ENCODE measurements around the gene ANKRD28.
"Not testable (repeated sequence)": the region's sequence is repeated elsewhere in the genome, so short reads cannot be mapped to it uniquely, and the experiment has no call there.

Gene ANKRD28

DNA sequence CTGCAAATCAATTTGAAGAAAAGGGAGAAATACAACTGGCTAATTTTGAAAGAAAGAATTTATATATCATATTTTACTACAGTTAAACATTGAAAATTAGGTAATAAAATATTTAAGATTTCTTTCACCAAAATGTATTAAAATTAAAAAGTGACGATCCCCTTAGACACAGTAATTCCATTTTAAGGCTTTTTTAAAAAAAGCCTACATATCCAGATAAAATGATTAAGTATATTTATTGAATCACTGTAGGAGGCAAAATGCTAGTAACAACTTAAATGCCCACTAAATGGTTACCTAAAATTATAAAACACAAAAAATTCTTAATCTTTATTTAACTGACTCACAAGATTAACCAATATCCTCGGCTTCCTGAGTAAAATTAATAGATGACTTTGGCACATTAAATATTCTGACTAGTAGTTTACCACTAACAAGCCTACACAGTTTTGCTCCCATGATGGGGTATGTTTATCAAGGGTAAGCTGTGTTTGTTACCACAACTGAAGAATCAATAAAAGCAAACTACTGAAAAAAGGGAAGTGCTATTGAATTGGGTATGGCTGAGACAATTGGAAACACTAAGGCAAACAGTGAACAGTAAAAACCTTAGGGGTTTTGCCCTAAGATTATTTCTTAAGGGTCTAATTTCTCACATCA, 28.4 kb downstream of the ANKRD28 start:
- DNase-seq (ENCODE audit: low read depth): no peak

DNA sequence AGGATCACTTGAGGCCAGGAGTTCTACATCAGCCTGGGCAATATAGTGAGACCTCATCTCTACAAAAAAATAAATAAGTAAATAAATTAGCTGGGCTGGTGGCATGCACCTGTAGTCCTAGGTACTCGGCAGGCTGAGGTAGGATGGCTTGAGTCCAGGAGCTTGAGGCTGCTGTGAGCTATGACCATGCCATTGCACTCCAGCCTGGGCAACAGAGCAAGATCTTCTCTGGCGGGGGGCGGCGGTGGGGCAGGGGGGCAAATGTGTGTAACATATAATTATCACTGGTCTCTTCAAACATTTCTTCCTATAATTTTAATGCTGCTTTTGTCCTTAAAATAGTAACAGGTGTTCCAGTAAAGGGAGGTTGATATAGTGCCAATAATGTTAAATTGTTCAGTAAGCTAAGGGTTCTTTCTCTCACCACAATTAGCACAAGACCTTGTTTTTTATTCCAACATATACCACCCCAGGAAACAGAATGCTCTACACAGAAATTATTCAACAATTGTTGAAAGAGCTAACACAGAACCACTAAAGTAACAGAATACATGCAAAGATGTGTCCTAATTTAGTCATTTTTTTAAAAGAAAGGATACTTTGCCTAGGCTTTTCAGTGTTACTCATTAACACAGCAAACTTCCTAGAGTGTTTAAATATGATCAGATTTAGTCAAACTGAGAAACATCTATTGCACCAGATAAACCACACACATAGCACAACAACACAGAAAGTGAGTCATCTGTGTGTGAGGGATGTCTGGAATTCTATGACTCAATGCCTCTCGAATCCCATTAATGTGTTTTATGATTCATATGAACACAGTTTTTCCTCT, 29.1 kb downstream of the ANKRD28 start:
- DNase-seq (ENCODE audit: low read depth): no peak

DNA sequence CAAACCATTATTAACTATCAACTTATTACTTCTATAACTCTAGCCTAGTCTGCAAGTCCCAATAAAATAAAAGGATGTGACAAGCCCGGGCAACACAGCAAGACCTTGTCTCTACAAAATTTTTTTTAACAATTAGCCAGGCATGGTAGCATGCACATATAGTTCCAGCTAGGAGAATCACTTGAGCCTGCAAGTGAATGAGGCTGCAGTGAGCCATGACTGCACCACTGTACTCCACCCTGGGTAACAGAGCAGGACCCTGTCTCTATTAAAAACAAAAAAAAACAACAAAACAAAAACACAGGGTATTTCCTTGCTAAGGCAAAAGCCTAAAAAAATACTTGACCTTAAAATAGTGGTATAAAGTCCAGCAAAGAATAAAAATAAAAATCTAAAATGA, 31.4 kb downstream of the ANKRD28 start:
- no peak for DNase-seq (ENCODE audit: low read depth)

DNA sequence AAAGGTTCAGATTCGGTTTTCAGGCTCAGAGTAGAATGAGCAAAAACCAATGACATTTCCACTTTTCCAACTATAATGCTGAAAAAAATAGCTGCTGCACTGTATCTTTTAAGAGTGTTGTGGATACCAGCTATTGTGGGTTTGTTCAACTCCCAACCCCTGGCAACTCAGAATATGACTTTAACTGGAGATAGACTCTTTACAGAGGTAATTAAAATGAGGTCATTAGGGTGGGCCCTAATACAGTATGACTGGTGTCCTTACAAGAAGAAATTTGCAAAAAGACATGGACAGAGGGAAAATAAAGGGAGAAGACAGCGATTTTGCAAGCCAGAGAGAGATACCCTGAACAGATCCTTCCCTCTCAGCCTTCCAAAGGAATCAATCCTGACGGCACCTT, 39.5 kb downstream of the ANKRD28 start:
- no peak for DNase-seq (ENCODE audit: low read depth)

DNA sequence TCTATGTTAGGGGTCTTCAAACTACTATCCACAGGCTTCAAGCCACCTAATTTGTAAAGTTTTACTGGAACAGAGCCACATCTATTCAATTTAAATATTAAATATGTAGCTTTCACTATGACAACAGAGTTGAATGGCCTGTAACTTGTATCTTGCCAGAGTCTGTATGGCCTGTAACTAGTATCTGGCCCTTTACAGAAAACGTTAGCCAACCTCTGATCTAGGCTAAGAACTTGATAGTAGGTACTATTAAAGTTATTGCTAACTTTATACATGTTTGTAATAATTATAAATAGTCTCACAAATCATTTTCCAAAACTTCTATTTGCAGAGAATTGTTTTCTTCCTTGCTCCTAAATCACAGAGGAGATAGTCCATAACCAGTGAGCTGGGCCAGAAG, 40.0 kb downstream of the ANKRD28 start:
- DNase-seq (ENCODE audit: low read depth): no peak

GRCh38 chr3:15756505-15756904, 41.3 kb downstream of the ANKRD28 start:
- DNase-seq (ENCODE audit: low read depth): no peak

GRCh38 chr3:15755780-15756179, 42.0 kb downstream of the ANKRD28 start:
- DNase-seq (ENCODE audit: low read depth): no peak

- DNase-seq (ENCODE audit: low read depth): no peak
Measured at GRCh38 chr3:15755181-15755580, 42.6 kb downstream of the ANKRD28 start.

- no peak for DNase-seq (ENCODE audit: low read depth)
Measured at GRCh38 chr3:15754047-15754446, 43.7 kb downstream of the ANKRD28 start.

GRCh38 chr3:15753056-15753710, 44.6 kb downstream of the ANKRD28 start:
- no peak for DNase-seq (ENCODE audit: low read depth)

DNA sequence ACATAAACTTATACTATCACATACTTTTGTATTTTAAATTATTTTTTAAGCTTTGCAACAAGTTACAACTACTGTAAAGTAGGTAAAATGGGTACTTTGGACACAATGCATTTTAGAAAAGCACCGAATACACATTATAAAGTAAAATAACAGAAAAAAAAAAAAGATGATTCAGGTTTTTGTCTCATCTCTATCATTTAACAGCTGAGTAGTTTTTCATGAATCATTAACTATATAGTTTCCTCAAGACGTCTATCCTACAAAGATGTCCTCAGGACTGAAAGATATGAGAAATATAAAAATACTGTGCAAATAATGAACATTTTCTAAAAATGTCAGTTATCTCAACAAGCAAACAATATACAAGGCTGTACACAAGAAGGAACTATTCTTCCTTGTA, 46.9 kb downstream of the ANKRD28 start:
- no peak for DNase-seq (ENCODE audit: low read depth)

- DNase-seq (ENCODE audit: low read depth): no peak
Measured at GRCh38 chr3:15750143-15750542, 47.6 kb downstream of the ANKRD28 start.

GRCh38 chr3:15745896-15746295, 51.9 kb downstream of the ANKRD28 start:
- not testable (repeated sequence) for DNase-seq (ENCODE audit: low read depth)

- no peak for DNase-seq (ENCODE audit: low read depth)
Measured at GRCh38 chr3:15744176-15744575, 53.6 kb downstream of the ANKRD28 start.

DNA sequence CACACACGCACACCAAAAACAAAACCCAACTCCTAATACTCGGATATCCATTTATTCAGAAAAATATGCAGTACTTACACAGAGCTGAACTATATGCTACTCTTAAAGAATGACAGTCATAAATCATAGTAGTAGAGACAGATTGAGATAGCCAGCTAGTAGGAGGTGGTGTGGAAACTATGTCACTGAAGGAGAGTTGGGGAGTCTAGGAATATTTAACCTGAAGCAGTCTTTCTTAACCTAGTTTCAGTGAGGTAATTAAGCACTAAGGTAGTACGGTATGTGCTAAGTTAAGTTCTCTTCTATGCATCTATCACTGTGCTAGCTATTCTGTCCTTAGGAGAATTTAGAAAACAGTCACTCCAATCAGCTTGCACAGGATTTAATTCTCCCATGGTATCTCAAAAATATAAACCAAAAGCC, 54.2 kb downstream of the ANKRD28 start:
- DNase-seq (ENCODE audit: low read depth): no peak

- DNase-seq (ENCODE audit: low read depth): not testable (repeated sequence)
Measured at GRCh38 chr3:15742236-15742635, 55.5 kb downstream of the ANKRD28 start.

GRCh38 chr3:15738616-15739005, 59.2 kb downstream of the ANKRD28 start:
- DNase-seq (ENCODE audit: low read depth): not testable (repeated sequence)

- no peak for DNase-seq (ENCODE audit: low read depth)
Measured at GRCh38 chr3:15731024-15731423, 66.8 kb downstream of the ANKRD28 start.

- DNase-seq (ENCODE audit: low read depth): no peak
Measured at GRCh38 chr3:15728766-15729165, 69.0 kb downstream of the ANKRD28 start.

DNA sequence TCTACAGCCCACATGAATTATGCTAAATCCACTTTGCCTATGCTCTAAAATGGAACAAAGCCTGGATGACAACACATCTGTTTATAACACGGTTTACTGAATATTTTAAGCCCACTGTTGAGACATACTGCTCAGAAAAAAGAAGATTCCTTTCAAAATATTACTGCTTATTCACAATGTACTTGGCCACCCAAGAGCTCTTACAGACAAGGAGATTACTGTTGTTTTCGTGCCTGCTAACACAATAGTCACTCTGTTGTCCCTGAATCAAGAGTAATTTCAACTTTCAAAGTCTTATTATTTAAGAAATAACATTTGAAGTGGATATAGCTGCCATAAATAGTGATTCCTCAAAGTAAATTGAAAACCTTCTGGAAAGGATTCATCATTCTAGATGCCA, 70.9 kb downstream of the ANKRD28 start:
- DNase-seq (ENCODE audit: low read depth): no peak

DNA sequence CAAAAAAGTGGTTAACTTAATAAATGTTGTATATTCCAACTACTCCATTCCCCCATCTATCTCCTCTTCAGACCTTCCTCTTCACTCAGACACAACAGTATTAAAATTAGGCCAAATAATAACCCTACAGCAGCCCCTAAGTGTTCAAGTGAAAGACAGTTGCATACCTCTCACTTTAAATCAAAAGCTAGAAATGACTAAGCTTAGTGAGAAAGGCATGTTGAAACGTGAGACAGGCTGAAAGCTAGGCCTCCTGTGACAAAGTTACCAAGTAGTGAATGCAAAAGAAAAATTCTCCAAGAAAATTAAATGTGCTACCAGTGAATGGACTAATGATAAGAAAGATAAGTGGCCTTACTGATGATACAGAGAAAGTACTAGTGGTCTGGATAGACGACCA, 71.7 kb downstream of the ANKRD28 start:
- no peak for DNase-seq (ENCODE audit: low read depth)

GRCh38 chr3:15724446-15724845, 73.3 kb downstream of the ANKRD28 start:
- no peak for DNase-seq (ENCODE audit: low read depth)

- DNase-seq (ENCODE audit: low read depth): no peak
Measured at GRCh38 chr3:15723624-15723884, 74.2 kb downstream of the ANKRD28 start.

All from activated T-cell treated with anti-CD3 and anti-CD28 coated beads for 1 hour (primary cell).